ENCODE results near the gene GREB1.

GREB1 gene

DNA sequence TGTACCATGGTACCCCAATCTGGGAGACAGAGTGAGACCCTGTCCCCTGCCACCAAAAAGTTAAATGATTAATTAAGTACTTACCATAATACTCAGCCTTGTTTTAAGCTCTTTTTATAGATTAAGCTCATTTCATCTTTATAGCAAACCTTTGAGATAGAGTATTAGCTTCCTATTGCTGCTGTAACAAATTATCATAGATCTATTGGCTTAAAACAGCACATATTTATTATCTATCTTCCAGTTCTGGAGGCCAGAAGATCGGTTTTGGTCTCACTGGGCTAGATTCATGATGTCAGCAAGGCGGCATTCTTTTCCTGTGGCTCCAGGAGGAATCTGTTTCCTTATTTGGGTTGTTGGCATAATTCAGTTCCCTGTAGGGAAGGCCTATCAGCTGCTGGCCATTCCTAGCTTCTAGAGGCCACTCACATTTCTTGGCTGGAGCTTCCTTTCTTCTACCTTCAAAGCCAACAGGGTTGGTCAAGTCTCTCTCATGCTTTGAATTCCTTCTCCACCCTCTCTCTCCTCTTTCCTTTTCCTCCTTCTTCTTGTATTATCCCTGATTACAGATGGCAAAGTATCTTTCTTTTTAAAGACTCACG is 13.7 kb upstream of the GREB1 start:
- Histone ChIP-seq H3K9me3 (ENCODE audit: control insufficient read depth, insufficient read depth, low read length) (no peaks in the 10 kb centered on the region), H3K9ac (ENCODE audit: low read depth, low read length) (no peak overlapping the region), H3K36me3 (ENCODE audit: insufficient read depth, low read length) (no peaks in the 10 kb centered on the region), H3K4me1 (ENCODE audit: insufficient read depth, low read length) (peaks cover 8% of the 10 kb centered on the region)

DNA sequence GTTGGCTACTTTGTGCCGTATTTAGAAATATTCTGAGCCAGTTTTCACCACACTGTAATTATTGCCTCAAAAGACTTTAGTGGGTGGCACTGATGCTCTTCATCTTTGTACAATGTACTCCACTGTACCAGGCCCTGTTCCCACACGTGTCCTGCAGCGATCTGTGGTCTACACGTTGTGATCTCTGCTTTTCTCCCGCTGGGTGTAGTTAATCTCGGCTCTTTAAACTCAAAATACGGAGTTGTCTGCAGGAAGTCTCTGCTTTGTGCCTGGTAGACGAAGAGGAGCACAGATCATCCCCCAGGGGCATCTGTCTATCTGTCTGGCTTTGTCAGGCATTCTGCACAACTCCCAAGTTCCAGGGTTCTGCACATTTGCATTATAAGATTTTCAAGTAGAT is 12.1 kb upstream of the GREB1 start:
- Histone ChIP-seq H3K4me1 (ENCODE audit: insufficient read depth, low read length) (no peaks in the 10 kb centered on the region), H3K36me3 (ENCODE audit: insufficient read depth, low read length) (no peaks in the 10 kb centered on the region), H3K9me3 (ENCODE audit: control insufficient read depth, insufficient read depth, low read length) (no peaks in the 10 kb centered on the region), H3K9ac (ENCODE audit: low read depth, low read length) (no peak overlapping the region)

DNA sequence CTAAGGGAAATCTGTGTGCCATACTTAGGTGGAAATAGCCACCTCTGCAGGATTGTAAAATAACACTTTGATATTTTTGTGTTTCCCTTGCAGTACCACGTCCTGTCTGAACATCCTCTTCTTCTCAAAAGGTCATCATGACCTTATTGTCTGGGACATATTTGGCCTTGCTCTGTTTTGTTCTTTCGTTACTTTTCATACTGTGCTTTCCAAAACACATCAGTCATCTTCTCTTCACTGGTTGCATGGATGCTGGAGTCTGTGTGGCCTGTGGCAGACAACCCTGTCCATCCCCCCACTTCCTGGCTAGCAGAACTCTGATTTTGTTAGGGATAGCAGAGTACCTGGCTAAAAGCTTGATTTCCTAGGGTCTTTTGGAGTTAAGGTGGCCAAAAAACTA is 9.4 kb upstream of the GREB1 start:
- Histone ChIP-seq H3K4me1 (ENCODE audit: insufficient read depth, low read length) (no peaks in the 10 kb centered on the region), H3K9me3 (ENCODE audit: control insufficient read depth, insufficient read depth, low read length) (no peaks in the 10 kb centered on the region), H3K9ac (ENCODE audit: low read depth, low read length) (no peak overlapping the region), H3K36me3 (ENCODE audit: insufficient read depth, low read length) (no peaks in the 10 kb centered on the region)

DNA sequence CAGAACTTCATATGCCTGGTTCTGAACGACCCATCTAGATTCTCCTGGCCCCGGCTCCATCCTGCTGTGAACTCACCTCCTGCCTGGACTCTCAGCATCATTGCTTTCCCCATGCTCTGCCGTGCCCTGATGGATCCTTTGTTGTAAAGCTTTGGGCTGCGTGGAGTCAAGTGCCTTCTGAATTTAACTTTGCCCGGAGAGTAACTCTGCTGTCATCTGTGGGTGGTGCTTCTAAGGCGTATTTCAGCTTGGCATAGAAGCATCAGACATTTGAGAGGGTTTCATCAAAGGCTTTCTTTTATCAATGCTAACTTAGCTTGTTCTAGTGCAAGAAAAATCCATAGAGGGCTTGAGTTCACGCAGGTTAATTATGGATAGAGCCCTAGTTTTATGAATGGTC is 8.1 kb upstream of the GREB1 start:
- Histone ChIP-seq H3K9me3 (ENCODE audit: control insufficient read depth, insufficient read depth, low read length) (no peaks in the 10 kb centered on the region), H3K9ac (ENCODE audit: low read depth, low read length) (no peak overlapping the region), H3K36me3 (ENCODE audit: insufficient read depth, low read length) (no peaks in the 10 kb centered on the region), H3K4me1 (ENCODE audit: insufficient read depth, low read length) (no peaks in the 10 kb centered on the region)

DNA sequence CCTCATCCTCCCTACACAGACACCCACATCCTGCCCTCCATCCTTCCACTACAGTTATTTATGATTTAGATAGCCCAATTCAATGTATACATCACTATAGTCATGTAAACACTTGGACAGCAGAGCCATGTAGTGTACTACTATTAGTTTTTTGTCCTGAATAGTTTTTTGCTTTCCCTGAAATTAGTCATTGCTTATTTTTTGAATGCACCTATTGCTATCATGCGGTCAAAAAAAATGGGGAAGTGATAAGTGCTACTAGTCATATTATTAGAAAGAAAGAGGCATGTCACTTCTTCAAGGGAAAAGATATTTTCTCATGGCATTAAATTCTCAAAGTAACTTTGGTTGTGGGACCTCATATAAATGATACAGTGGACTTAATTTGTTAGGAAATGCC is 6.8 kb upstream of the GREB1 start:
- H3K36me3 ChIP-seq (ENCODE audit: insufficient read depth, low read length): no peaks in the 10 kb centered on the region
- peaks cover under 1% of the 10 kb centered on the region; the same call in 1 of the 2 replicates for H3K4me1 ChIP-seq (ENCODE audit: insufficient read depth, low read length)
- no peaks in the 10 kb centered on the region for H3K9me3 ChIP-seq (ENCODE audit: control insufficient read depth, insufficient read depth, low read length)
- no peak overlapping the region for H3K9ac ChIP-seq (ENCODE audit: low read depth, low read length)

DNA sequence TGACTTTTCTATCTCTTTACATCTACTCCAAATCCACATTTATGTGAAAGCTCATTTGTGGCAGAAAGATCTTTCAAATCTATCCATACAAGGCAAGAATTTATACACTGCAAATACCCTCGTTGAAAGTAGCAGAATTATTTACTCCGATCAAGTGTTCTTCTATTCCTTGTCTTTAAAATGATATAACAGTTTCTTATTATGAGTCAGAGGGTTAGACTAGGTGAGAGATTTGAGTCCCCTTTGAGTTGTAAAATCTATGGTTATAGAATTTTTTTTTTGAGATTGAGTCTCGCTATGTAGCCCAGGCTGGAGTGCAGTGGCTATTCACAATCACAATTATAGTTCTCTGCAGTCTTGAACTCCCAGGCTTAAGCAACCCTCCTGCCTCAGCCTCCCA is 5.6 kb upstream of the GREB1 start:
- Histone ChIP-seq H3K9me3 (ENCODE audit: control insufficient read depth, insufficient read depth, low read length) (no peaks in the 10 kb centered on the region), H3K36me3 (ENCODE audit: insufficient read depth, low read length) (no peaks in the 10 kb centered on the region), H3K9ac (ENCODE audit: low read depth, low read length) (no peak overlapping the region), H3K4me1 (ENCODE audit: insufficient read depth, low read length) (peaks cover 5% of the 10 kb centered on the region; the same call in 1 of the 2 replicates)

DNA sequence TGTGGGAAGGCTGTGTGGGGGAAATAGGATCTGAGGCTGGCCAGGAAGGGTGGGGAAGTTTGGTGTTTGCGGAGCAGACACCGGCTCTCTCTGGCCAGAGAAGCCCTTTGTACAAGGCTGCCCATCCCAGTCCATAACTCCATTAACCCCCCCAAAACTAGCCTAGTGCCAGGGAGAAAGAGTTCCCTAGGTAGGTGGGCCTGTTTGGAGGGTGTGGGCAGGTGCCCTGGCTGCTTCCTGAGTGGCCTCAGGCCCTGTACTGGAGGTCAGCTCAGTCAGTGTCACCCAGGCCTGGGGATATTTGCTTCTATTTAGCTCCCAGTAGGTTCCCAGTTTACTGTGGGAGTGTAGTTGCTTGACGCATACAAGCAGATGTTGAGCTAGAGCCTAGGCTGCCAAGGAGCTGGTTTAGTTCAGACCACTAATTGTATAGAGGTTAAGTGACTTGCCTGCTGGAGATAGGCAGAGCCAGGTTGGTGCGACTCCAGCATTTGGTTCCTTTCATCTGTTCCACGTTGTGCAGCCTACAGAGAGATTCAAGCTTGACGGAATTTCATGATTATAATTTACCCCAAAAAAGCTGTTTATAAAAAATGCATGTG is 2.9 kb upstream of the GREB1 start:
- Histone ChIP-seq H3K9ac (ENCODE audit: low read depth, low read length) (no peak overlapping the region), H3K36me3 (ENCODE audit: insufficient read depth, low read length) (no peaks in the 10 kb centered on the region), H3K4me1 (ENCODE audit: insufficient read depth, low read length) (peaks cover 5% of the 10 kb centered on the region; the same call in 1 of the 2 replicates), H3K9me3 (ENCODE audit: control insufficient read depth, insufficient read depth, low read length) (no peaks in the 10 kb centered on the region)

DNA sequence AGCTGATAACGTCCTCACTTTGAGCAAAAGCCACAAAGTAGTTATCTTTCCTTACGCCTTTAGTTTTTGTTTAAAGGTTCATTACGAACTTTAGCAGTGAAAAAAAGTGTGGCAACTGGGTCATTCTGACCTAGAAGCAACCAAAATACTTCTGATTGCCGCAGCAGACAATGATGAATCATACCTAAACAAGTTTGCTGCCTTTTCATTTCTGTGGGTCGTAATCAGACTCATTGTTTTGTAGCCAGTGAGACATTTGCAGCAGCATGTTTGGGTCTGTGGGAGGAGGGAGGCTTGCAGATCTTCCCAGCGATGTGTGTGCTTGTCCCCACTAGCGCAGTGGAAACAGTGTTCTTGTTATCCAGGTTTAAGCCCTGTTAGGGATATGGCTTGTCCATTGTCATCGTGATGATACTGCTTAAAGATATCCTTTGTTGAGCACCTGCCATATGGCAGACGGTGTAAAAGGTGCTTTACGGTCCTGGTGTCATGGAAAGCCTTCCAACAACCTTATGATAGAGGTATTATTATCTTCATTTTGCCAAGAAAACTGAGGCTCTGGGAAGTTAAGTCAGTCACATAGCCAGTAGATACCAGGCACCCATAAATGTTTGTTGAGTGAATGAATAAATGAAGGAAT is 1.3 kb upstream of the GREB1 start:
- no peak overlapping the region for H3K9ac ChIP-seq (ENCODE audit: low read depth, low read length)
- H3K36me3 ChIP-seq (ENCODE audit: insufficient read depth, low read length): no peaks in the 10 kb centered on the region
- H3K4me1 ChIP-seq (ENCODE audit: insufficient read depth, low read length): peaks cover 5% of the 10 kb centered on the region; the same call in 1 of the 2 replicates
- H3K9me3 ChIP-seq (ENCODE audit: control insufficient read depth, insufficient read depth, low read length): no peaks in the 10 kb centered on the region

DNA sequence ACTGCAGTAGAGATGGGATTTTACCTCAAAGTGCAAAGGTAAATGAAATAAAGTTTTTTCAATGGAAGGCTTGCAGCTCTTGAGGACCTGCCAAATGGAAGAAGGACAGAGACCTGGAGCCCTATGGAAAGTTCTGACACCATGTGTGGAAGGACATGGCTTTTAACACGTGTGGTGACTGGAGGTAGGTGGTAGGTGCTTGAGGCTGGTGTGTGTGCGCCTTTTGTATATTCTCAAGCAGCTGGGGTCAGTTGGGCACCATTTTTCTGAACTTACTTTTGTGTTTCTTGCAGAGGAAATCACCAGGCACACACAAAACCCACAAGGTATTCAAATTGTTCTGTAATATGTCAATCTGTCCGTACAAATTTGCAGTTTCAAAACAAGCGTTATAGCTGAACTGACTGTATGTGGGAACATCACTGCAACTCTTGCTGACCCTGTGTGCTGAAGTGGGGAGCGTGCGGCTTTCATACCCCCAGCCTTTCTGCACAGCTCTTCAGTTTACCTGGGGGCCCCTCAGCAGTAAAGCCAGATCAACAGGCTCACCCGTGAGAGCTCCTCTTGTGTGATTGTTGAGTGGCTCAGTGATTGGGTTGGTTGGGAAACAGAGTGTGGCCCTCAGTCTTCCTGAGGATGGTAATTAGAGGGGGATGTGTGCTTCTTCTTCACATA is 363 bp downstream of the GREB1 start:
- H3K36me3 ChIP-seq (ENCODE audit: insufficient read depth, low read length): no peaks in the 10 kb centered on the region
- no peaks in the 10 kb centered on the region for H3K9me3 ChIP-seq (ENCODE audit: control insufficient read depth, insufficient read depth, low read length)
- no peak overlapping the region for H3K9ac ChIP-seq (ENCODE audit: low read depth, low read length)
- peaks cover 7% of the 10 kb centered on the region for H3K4me1 ChIP-seq (ENCODE audit: insufficient read depth, low read length)

DNA sequence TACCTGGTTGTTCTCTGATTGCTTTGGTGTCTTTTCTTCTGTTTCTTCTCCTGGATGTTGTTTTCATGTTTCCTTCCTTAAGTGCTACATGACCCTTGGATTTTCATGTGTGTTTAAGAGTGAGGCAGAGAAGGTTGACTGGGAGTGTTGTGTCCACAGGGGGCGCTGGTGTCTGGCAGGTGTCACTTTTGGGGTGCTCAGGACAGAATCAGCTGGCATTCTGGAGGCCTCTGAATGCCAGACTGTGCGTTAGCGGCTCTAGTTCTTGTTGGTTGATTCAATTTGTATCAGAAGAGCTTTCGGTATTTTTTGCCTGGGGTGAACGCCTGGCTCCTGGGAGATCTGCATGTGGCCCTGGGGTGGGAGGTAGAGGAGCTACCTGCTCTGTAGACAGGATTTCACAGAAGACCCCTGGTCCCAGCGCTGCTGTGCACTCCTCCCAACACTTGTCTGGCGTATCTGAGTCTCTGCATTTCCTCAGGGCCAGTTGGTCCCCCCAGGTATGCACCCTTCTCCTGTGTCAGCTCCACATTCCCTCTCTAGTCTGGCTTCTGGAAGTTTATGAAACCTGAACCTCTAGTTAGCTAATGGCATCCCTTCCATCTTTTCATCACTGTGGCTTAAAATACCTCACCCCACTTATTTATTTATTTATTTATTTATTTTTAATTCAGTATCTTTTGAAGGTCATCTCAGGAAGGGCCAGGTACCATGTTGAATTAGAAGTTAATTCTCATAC is 1.1 kb downstream of the GREB1 start:
- Histone ChIP-seq H3K9me3 (ENCODE audit: control insufficient read depth, insufficient read depth, low read length) (no peaks in the 10 kb centered on the region), H3K36me3 (ENCODE audit: insufficient read depth, low read length) (no peaks in the 10 kb centered on the region), H3K4me1 (ENCODE audit: insufficient read depth, low read length) (peaks cover 14% of the 10 kb centered on the region), H3K9ac (ENCODE audit: low read depth, low read length) (no peak overlapping the region)

DNA sequence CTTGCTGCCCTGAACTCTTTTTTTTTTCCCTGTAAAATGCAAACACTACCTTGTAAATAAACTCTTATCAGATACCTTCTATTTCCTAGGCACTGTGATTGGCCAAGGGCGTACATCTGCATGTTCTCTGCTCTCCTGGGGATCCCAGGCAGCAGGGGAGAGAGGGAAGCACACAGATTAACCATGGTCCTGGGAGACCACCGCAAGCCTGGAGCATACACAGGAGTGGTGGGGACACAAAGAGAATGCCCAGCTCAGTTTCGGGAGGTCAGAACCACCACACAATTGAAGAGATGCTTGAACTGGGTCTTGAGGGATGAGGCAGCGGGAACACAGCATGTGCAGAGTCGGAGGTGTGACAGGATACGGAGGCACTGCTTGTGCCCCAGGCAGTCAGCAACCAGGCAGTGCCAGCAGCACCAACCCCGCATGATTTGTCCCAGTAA is 2.1 kb downstream of the GREB1 start:
- H3K9ac ChIP-seq (ENCODE audit: low read depth, low read length): no peak overlapping the region
- no peaks in the 10 kb centered on the region for H3K9me3 ChIP-seq (ENCODE audit: control insufficient read depth, insufficient read depth, low read length)
- H3K4me1 ChIP-seq (ENCODE audit: insufficient read depth, low read length): peaks cover 24% of the 10 kb centered on the region
- no peaks in the 10 kb centered on the region for H3K36me3 ChIP-seq (ENCODE audit: insufficient read depth, low read length)

DNA sequence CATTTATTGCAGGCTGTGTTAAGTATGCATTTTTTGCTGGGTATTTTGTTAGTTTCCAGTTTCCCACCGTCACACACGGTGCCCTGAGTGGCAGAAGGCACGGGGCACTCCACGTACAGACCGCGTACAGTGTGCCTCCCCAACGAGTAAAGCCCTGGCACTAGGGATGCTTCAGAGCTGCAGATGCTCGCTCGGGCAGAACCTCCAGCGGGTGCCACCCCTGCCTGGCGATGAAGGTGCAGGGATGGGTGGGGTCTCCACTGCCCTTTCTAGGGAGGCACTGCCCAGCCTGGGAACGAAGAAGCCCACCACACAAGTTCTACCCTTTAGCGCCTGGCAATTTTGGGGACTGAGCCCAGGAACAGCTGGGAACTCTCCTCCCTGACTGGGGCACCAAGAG is 4.1 kb downstream of the GREB1 start:
- Histone ChIP-seq H3K4me1 (ENCODE audit: insufficient read depth, low read length) (peaks cover 34% of the 10 kb centered on the region), H3K9me3 (ENCODE audit: control insufficient read depth, insufficient read depth, low read length) (no peaks in the 10 kb centered on the region), H3K36me3 (ENCODE audit: insufficient read depth, low read length) (no peaks in the 10 kb centered on the region), H3K9ac (ENCODE audit: low read depth, low read length) (no peak overlapping the region)

DNA sequence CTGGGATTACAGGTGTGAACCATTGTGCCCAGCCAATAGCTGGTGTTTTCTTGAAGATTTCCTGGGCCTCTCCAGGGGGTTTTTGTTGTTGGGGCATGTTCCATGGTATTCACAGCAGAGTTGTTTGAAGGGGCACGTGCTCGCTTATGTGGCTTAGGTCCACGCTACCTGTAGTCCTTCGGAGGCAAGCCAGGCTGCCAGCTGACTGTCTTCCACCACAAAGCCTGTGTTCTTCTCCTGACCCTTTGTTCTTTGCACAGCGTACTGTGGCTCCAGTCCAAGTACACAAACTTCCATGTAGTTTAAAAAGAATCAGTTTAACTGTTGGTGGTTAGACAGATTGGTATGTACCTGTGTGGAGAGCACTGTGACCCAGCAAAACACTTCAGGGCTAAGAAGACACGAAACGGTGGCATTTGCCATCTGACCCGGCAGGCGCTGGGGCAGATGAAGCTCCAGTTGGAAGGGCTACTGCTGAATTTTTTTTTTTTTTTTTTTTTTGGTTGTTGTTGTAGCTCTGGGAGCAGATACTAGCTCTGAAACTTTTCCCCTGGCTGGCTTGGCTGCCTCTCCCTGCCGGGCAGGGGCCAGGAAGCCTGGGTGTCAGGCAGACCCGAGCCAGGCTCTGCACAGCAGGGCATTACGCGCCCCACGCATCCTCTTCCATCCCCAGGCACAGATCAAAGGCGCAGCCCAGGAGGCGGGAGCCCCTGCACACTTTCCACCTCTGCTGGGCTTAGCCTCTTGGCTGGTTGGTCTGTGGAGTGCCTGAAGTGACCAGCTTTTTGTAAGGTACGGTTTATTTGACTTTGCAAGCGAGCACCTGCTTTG is 5.7 kb downstream of the GREB1 start:
- Histone ChIP-seq H3K9me3 (ENCODE audit: control insufficient read depth, insufficient read depth, low read length) (no peaks in the 10 kb centered on the region), H3K4me1 (ENCODE audit: insufficient read depth, low read length) (peaks cover 34% of the 10 kb centered on the region), H3K36me3 (ENCODE audit: insufficient read depth, low read length) (no peaks in the 10 kb centered on the region), H3K9ac (ENCODE audit: low read depth, low read length) (no peak overlapping the region)
